Caco-2 (cell line): Measurements from ENCODE around the gene RFTN1. TPM values are rescaled to one million over a fixed set of nuclear protein-coding genes. Genes with fewer than 3 reads are reported as not detected.

Experiments used
- BruUV-seq: library from RNA; stranded (reverse); fragments of 400-500 nt; replicated peaks from 2 replicates; lab custom pipeline; 2021; lab: Mats Ljungman, UMichigan
- CTCF ChIA-PET: fragments of 300-600 bp; sonication (Branson Sonifier 250); formaldehyde crosslinking; loops from one replicate; lab custom pipeline; 2022; ENCODE audit warnings: antibody characterized with exemption; lab: Charles Lee
- POLR2A ChIA-PET: fragments of 300-600 bp; sonication (Branson Sonifier 250); formaldehyde crosslinking; loops from one replicate; lab custom pipeline; 2022; ENCODE audit warnings: antibody characterized with exemption; lab: Charles Lee
- DNase-seq, 2 experiments: peaks; one replicate each; pipeline versions ENCODE4 v3.0.0 to v3.0.0-alpha.2; 2020 to 2022
- H3K27me3 ChIP-seq: replicated peaks from 2 replicates; pipeline ENCODE4 v1.6.0; 2011; ENCODE audit warnings: low read length; ENCODE audit not compliant: control insufficient read depth, insufficient read depth
- H3K36me3 ChIP-seq: 2 replicates; pipeline ENCODE4 v1.5.1; 2011; ENCODE audit warnings: low read length; ENCODE audit not compliant: control insufficient read depth, insufficient read depth
- H3K4me1 ChIP-seq: fragments of 250-450 bp; sonication (Bioruptor Pico); 2 replicates; pipeline ENCODE4 v1.5.1; 2020; ENCODE audit warnings: mild to moderate bottlenecking
- H3K4me3 ChIP-seq: 2 replicates; pipeline ENCODE4 v1.5.1; 2011; ENCODE audit warnings: low read depth, mild to moderate bottlenecking, control low read depth, low read length
- H3K9me3 ChIP-seq: fragments of 250-450 bp; sonication (Bioruptor Pico); 2 replicates; pipeline ENCODE4 v1.5.1; 2020; ENCODE audit warnings: mild to moderate bottlenecking, moderate library complexity
- H3K27ac Mint-ChIP-seq: one replicate; pipeline ENCODE4 v1.8.0; 2022; ENCODE audit warnings: mixed read lengths; ENCODE audit not compliant: unreplicated experiment
- H3K27me3 Mint-ChIP-seq: one replicate; pipeline ENCODE4 v1.8.0; 2022; ENCODE audit warnings: mixed read lengths; ENCODE audit not compliant: insufficient read depth, unreplicated experiment
- H3K36me3 Mint-ChIP-seq: one replicate; pipeline ENCODE4 v1.8.0; 2022; ENCODE audit warnings: mild to moderate bottlenecking, mixed read lengths; ENCODE audit not compliant: insufficient read depth, unreplicated experiment
- H3K4me1 Mint-ChIP-seq: one replicate; pipeline ENCODE4 v1.8.0; 2022; ENCODE audit warnings: low read depth, mixed read lengths; ENCODE audit not compliant: unreplicated experiment
- H3K4me3 Mint-ChIP-seq: one replicate; pipeline ENCODE4 v1.8.0; 2022; ENCODE audit warnings: mild to moderate bottlenecking, moderate library complexity, mixed read lengths; ENCODE audit not compliant: unreplicated experiment
- H3K9me3 Mint-ChIP-seq: one replicate; pipeline ENCODE4 v1.8.0; 2022; ENCODE audit warnings: mixed read lengths; ENCODE audit not compliant: unreplicated experiment
- CTCF ChIP-seq, 2 experiments: fragments of 200-600 bp in 1 of 2; IDR thresholded peaks; 1 replicate in 1 of 2; 2 replicates in 1 of 2; pipeline versions ENCODE4 v1.5.1 to v1.8.0; 2011 to 2022; ENCODE audit warnings: antibody characterized with exemption in 1 of 2, control low read depth in 1 of 2, inconsistent platforms in 1 of 2, low read depth in 1 of 2, low read length in 1 of 2, mild to moderate bottlenecking in 1 of 2, moderate library complexity in 1 of 2; ENCODE audit not compliant: insufficient read depth in 1 of 2, severe bottlenecking in 1 of 2, unreplicated experiment in 1 of 2
- intact Hi-C: fragments of 100-400 bp; cut with micrococcal nuclease; formaldehyde crosslinking; loops from one replicate; pipeline ENCODE4 v1.10.0; 2022; ENCODE audit not compliant: unreplicated experiment
- total RNA-seq: library from RNA; stranded (reverse); gene quantifications from 2 replicates; pipeline ENCODE4 v1.2.3, GENCODE V29; 2022

RFTN1 gene
- total RNA-seq, 1 experiment from 2014 or later, result 10.2 TPM

DNA sequence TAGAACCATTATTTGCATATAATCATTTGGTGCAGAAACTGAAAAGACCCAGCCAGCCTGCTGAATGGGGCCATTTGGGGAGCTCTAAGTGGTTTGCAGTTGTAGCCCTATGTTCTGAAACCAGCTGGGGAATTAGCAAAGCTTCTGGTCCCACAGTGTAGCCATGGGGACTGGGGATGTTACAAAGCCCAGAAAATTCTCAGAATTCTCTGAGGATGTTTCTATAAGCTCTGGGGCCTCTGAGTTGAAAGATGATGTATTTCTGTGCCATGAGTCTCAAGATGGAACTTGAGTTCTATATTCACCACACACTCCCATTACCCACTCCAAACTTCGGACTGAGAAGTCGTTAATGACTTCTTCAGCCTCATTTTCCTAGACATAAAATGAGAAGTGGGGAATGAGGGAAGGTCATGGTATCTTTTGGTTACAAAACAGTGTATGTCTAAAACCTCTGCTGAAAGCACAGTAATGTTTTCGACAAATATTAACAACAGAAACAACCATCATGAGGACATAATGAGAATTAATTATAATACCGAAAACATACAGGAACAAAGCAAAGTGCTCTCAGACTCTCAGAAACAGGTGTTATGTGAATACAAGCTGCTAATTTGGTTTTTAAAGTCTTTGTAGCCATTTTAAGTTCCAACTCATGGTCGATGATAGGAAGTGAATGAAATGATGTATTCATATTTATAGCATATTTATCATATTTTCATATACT lies 89.4 kb downstream of the RFTN1 start:
- no peak overlapping the region for H3K4me3 Mint-ChIP-seq
- no peaks in the 10 kb centered on the region for H3K36me3 ChIP-seq
- DNase-seq, result no peak
- H3K4me1 Mint-ChIP-seq, result no peaks in the 10 kb centered on the region
- H3K27ac Mint-ChIP-seq, result no peak overlapping the region
- H3K36me3 Mint-ChIP-seq, result no peaks in the 10 kb centered on the region
- ChIA-PET CTCF (no interaction called here), POLR2A (no interaction called here)
- intact Hi-C loops, result no loop called here
- no peaks in the 10 kb centered on the region for H3K4me1 ChIP-seq
- no peaks in the 10 kb centered on the region for H3K27me3 ChIP-seq
- no peaks in the 10 kb centered on the region for H3K27me3 Mint-ChIP-seq
- BruUV-seq, result no TSS peak
- H3K4me3 ChIP-seq, result no peak overlapping the region
- H3K9me3 Mint-ChIP-seq, result no peaks in the 10 kb centered on the region
- TF ChIP-seq CTCF (IDR thresholded peaks at IDR 0.05; ENCODE audit: insufficient read depth in 1 of 2, low read depth in 1 of 2, low read length in 1 of 2, severe bottlenecking in 1 of 2, unreplicated experiment in 1 of 2), result no peak
- H3K9me3 ChIP-seq, result no peaks in the 10 kb centered on the region

- Mint-ChIP-seq H3K36me3 (no peaks in the 10 kb centered on the region), H3K4me3 (no peak overlapping the region), H3K4me1 (no peaks in the 10 kb centered on the region), H3K27me3 (no peaks in the 10 kb centered on the region), H3K9me3 (no peaks in the 10 kb centered on the region), H3K27ac (no peak overlapping the region)
- Histone ChIP-seq H3K4me3 (no peak overlapping the region), H3K4me1 (no peaks in the 10 kb centered on the region), H3K27me3 (no peaks in the 10 kb centered on the region), H3K9me3 (no peaks in the 10 kb centered on the region), H3K36me3 (no peaks in the 10 kb centered on the region)
- CTCF ChIA-PET, result no interaction called here
- POLR2A ChIA-PET, result no interaction called here
- BruUV-seq, result no TSS peak
- TF ChIP-seq CTCF (IDR thresholded peaks at IDR 0.05; ENCODE audit: insufficient read depth in 1 of 2, low read depth in 1 of 2, low read length in 1 of 2, severe bottlenecking in 1 of 2, unreplicated experiment in 1 of 2), result no peak
- intact Hi-C loops, result no loop called here
- DNase-seq, result no peak
These were observed 90.2 kb downstream of the RFTN1 start for GRCh38 chr3:16423298-16423697.

DNA sequence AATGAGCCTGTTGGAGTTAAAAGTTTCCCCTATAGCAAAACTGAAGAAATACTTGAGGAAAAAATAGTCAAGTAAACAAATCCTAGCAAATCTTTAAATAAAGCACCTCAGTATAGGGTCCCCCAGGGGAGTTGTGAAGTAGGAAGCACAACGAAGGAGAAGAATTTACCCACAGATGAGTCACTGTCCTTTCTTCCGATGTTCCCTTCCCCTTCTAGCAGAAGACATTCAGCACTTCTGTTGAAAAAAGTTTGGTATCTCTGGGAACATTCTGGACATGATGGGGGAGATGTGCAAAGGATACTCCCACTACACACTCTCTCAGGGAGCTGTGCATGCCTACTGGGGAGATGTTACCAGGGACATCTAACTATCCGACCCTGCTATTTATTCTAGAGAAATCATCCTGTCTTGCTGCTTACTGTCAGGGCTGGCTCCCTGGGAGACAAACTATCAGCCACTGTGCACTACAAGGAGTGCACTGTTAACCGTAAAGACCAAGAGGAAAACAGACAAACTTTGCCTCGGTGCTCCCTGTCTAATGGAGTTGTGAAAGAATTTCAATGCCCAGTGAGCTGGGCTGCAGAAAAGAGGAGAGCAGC lies 93.8 kb downstream of the RFTN1 start:
- Histone ChIP-seq H3K36me3 (no peaks in the 10 kb centered on the region), H3K4me1 (no peaks in the 10 kb centered on the region), H3K4me3 (no peak overlapping the region), H3K27me3 (no peaks in the 10 kb centered on the region), H3K9me3 (no peaks in the 10 kb centered on the region)
- ChIA-PET CTCF (interaction anchor here (0.6 kb wide), 1 partner anchor 154 kb away, joined by 4 read pairs; no protein-coding TSS in a partner anchor), POLR2A (no interaction called here)
- no peak for TF ChIP-seq CTCF (IDR thresholded peaks at IDR 0.05; ENCODE audit: insufficient read depth in 1 of 2, low read depth in 1 of 2, low read length in 1 of 2, severe bottlenecking in 1 of 2, unreplicated experiment in 1 of 2)
- BruUV-seq, result no TSS peak
- DNase-seq, result no peak
- Mint-ChIP-seq H3K27me3 (no peaks in the 10 kb centered on the region), H3K9me3 (no peaks in the 10 kb centered on the region), H3K4me1 (no peaks in the 10 kb centered on the region), H3K27ac (no peak overlapping the region), H3K36me3 (no peaks in the 10 kb centered on the region), H3K4me3 (no peak overlapping the region)
- intact Hi-C loops, result no loop called here
